GM12872 (cell line): ENCODE data around the gene ZNF44.

Experiments used
- TF ChIP-seq, protein P1 (sequence below): IDR thresholded peaks from 3 replicates; pipeline ENCODE4 v1.5.1; 2011; ENCODE audit warnings: low read depth, mild to moderate bottlenecking, low read length, moderate library complexity; ENCODE audit not compliant: insufficient read depth

ZNF44 gene

DNA sequence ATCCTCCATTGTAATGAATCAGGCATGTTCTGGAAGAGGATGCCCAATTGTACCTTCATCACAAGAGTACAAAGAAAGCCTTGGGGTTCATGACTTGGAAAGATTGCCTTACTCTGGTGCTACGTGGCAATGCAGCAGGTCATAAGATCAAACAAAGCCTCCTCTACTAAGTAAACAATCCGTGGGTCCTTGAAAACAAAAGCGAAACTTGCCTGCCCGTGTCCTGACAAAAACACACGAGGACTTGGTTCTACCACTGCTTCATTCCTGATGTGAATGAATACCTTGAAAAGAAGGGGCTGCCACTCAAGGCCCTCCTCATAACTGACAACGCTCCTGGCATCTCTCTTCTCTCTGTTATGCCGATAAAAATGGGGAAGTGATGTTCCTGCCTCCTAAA, 19.9 kb upstream of the ZNF44 start:
- TF ChIP-seq, protein P1, sequence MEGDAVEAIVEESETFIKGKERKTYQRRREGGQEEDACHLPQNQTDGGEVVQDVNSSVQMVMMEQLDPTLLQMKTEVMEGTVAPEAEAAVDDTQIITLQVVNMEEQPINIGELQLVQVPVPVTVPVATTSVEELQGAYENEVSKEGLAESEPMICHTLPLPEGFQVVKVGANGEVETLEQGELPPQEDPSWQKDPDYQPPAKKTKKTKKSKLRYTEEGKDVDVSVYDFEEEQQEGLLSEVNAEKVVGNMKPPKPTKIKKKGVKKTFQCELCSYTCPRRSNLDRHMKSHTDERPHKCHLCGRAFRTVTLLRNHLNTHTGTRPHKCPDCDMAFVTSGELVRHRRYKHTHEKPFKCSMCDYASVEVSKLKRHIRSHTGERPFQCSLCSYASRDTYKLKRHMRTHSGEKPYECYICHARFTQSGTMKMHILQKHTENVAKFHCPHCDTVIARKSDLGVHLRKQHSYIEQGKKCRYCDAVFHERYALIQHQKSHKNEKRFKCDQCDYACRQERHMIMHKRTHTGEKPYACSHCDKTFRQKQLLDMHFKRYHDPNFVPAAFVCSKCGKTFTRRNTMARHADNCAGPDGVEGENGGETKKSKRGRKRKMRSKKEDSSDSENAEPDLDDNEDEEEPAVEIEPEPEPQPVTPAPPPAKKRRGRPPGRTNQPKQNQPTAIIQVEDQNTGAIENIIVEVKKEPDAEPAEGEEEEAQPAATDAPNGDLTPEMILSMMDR = no peak

DNA sequence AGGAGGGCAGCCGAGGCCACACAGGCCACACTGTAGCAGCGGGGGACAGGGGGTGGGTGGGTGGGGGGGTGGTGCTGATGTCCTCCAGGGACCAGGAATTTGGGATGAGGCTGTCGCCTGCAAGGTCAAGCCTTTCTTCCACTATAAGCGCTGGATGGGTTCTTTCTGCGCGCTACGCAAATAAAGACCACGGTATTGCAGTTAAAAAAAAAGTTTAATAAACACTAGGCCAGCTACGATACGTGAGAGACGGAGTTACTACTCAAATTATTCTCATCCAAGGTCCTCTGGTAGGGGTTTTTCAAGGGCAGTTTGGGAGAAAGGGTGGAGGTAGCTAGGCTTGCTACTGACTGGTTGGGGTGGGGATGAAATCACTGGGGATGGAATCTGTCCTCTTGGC, 508 bp upstream of the ZNF44 start:
- TF ChIP-seq, protein P1 = no peak

DNA sequence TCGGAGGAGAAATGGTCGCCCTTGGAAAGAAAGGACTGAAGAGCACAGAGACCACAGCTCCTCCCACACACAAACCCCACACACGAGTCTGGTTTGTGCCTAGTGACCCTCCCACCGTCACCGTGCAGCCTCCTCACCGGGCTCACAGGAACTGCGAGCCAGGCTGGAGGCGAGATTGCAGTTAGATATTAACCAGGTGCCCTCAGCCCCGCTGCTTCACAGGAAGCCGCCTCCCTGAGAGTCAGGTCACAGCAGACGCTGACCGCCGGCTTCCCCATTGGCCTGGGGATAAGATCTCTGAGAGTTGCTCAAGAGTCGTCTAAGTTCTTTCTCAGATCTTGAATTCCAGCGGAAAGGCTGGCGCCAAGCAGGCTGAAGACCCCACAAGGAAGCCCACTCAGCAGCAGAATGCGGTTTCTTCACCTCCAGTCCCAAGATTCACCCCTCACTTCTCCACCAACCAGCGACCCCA, 870 bp downstream of the ZNF44 start:
- TF ChIP-seq, protein P1 = no peak

DNA sequence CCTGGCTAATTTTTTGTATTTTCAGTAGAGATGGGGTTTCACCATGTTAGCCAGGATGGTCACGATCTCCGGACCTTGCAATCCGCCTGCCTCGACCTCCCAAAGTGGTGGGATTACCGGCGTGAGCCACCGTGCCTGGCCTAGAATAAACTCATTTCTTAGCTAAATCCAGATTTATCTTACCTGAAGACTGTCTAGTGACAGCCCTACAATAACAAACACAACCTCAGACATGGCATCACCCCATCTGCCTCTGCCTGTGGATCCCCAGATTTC, 5.0 kb downstream of the ZNF44 start:
- TF ChIP-seq, protein P1 = no peak

DNA sequence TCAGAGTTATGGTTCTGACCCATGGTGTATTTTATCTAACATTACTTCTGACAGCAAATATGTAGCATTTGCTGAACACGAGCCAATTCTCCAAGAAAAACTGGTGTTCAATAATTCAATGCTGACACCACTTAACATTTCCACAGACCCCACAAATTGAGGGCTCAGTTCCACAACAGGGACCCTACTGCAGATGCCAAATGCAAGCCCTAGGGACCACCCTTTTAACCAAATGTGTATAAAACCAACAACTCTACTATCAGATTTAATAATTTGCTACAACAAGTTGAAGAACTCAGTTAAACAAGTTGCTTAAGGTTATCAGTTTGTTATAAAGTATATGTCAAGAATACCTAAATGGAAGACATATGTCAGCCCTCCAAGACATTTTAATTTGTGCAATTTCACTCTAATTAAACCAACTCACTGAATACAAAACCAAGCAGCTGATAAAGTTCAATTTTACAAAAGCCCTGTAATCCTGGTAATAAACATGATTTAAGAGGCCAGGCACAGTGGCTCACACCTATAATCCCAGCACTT, 6.7 kb downstream of the ZNF44 start:
- TF ChIP-seq, protein P1 = no peak

DNA sequence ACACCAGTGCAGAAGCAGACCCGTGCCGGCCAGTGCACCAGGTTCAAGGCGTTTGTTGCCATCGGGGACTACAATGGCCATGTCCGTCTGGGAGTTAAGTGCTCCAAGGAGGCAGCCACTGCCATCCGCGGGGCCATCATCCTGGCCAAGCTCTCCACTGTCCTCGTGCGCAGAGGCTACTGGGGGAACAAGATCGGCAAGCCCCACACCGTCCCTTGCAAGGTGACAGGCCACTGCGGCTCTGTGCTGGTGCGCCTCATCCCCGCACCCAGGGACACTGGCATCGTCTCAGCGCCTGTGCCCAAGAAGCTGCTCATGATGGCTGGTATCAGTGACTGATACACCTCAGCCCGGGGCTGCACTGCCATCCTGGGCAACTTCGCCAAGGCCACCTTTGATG, 10.1 kb downstream of the ZNF44 start:
- TF ChIP-seq, protein P1 = no peak

DNA sequence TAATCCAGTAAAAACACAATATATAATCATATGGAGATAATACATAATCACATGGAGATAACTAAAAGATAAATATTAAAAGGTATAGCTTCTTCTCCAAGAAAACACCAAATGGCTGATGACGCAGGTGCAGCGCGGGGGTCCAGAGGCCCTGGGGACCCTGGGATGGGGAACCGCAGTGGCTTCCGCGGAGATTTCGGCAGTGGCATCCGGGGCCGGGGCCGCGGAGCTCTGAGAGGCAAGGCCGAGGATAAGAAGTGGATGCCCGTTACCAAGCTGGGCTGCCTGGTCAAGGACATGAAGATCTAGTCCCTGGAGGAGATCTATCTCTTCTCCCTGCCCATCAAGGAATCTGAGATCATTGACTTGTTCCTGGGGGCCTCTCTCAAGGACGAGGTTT, 10.5 kb downstream of the ZNF44 start:
- TF ChIP-seq, protein P1 = no peak

DNA sequence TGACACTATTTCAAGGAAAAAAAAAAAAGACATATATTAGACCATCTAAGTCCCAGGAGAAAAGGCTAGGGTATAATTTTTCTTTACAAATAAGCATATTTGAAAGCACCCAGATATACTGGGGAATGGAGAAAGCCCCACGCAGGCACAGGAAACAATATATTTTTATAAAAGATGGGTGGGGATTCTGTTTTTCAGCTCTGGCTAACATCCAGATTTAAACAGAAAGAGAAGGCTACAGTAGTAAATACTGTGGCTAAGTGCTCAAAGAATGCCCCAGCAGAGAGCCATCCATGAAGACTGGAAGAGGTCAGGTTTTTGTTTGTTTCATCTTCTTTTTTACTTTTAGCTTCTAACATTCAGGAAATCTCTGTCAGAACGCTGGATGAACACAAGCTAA, 16.0 kb downstream of the ZNF44 start:
- TF ChIP-seq, protein P1 = no peak
